GM18499 (cell line): ENCODE results near the gene ARHGEF7.

Source experiments
- ATAC-seq: cut with Tn5 transposase; IDR thresholded peaks from one replicate; pipeline ENCODE4 v1.9.1; 2021; ENCODE audit warnings: moderate number of reproducible peaks; ENCODE audit not compliant: insufficient read depth, unreplicated experiment

Gene ARHGEF7

GRCh38 chr13:111095911-111096501 lies 19.1 kb upstream of the ARHGEF7 start:
- ATAC-seq: no peak

GRCh38 chr13:111099290-111099689 lies 15.8 kb upstream of the ARHGEF7 start:
- no peak for ATAC-seq

GRCh38 chr13:111110054-111110453 lies 5.1 kb upstream of the ARHGEF7 start:
- no peak for ATAC-seq

- ATAC-seq: no peak
These were observed 3.7 kb upstream of the ARHGEF7 start for GRCh38 chr13:111111376-111111937.

- no peak for ATAC-seq
These were observed 2.9 kb upstream of the ARHGEF7 start for GRCh38 chr13:111112196-111112595.

GRCh38 chr13:111114362-111115060 lies 599 bp upstream of the ARHGEF7 start:
- ATAC-seq: no peak

GRCh38 chr13:111115965-111116521 lies 933 bp downstream of the ARHGEF7 start:
- no peak for ATAC-seq

GRCh38 chr13:111116856-111117255 lies 1.7 kb downstream of the ARHGEF7 start:
- no peak for ATAC-seq

GRCh38 chr13:111117289-111117688 lies 2.2 kb downstream of the ARHGEF7 start:
- ATAC-seq: no peak

- ATAC-seq: no peak
These were observed 2.9 kb downstream of the ARHGEF7 start for GRCh38 chr13:111117961-111118360.

GRCh38 chr13:111118898-111119607 lies 3.9 kb downstream of the ARHGEF7 start:
- ATAC-seq: no peak

GRCh38 chr13:111119966-111120365 lies 4.9 kb downstream of the ARHGEF7 start:
- no peak for ATAC-seq

- ATAC-seq: no peak
These were observed 5.3 kb downstream of the ARHGEF7 start for GRCh38 chr13:111120422-111120821.

- no peak for ATAC-seq
These were observed 5.8 kb downstream of the ARHGEF7 start for GRCh38 chr13:111120913-111121312.

GRCh38 chr13:111121506-111121905 lies 6.4 kb downstream of the ARHGEF7 start:
- ATAC-seq: no peak

GRCh38 chr13:111122056-111122455 lies 6.9 kb downstream of the ARHGEF7 start:
- no peak for ATAC-seq

GRCh38 chr13:111122631-111123030 lies 7.5 kb downstream of the ARHGEF7 start:
- ATAC-seq: no peak

- ATAC-seq: no peak
These were observed 8.1 kb downstream of the ARHGEF7 start for GRCh38 chr13:111123221-111123620.

- no peak for ATAC-seq
These were observed 8.5 kb downstream of the ARHGEF7 start for GRCh38 chr13:111123649-111124048.

GRCh38 chr13:111126509-111126908 lies 11.4 kb downstream of the ARHGEF7 start:
- ATAC-seq: no peak
